GM19455 (cell line): Measurements from ENCODE around the gene TMPRSS3.

Experiments
- ATAC-seq: cut with Tn5 transposase; IDR thresholded peaks from one replicate; pipeline ENCODE4 v1.9.1; 2021; ENCODE audit not compliant: unreplicated experiment

The TMPRSS3 gene

GRCh38 chr21:42353623-42354022 lies 42.2 kb downstream of the TMPRSS3 start:
- ATAC-seq = no peak

DNA sequence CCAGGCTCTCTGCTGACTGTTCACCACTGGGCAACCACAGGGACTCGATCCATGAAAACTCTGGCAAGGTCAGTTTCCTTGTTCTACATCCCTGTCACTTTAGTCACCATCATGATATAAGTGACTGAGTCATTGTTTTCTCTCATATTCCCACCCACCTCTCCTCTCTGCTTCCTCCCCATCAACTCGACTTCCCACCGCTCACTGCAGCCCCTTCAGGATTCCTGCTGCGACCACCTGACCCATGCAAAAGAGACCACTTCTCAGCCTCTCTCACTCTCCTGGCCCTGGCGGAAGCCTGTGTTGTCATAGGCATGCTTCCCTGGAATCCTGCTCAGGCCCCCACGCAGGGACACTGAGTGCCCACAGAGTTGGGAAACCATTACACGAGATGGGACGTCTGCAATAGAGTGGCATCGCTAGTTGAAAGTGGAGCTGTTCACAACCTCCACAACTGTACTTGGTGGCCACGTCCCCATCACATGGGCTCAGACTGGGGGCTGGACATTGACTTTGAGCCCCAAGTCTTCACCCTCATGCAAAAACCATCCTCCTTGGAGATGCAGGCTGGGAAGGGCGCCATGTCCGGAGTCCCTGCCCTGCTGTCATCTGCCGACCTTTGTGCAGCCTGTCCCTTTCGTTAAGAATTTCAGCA lies 43.3 kb downstream of the TMPRSS3 start:
- no peak for ATAC-seq

GRCh38 chr21:42351626-42352440 lies 44.0 kb downstream of the TMPRSS3 start:
- no peak for ATAC-seq

- no peak for ATAC-seq
Observed at GRCh38 chr21:42350927-42351426, 44.9 kb downstream of the TMPRSS3 start, which contains the start of gene TFF2. Gene TFF2, minus strand, starts transcription at chr21:42350994. Its CDS starts 37 bp downstream, at chr21:42350957.

GRCh38 chr21:42350318-42350910 lies 45.4 kb downstream of the TMPRSS3 start:
- ATAC-seq = no peak

GRCh38 chr21:42349420-42350317 lies 46.2 kb downstream of the TMPRSS3 start:
- ATAC-seq = no peak

GRCh38 chr21:42348762-42349161 lies 47.1 kb downstream of the TMPRSS3 start:
- no peak for ATAC-seq

DNA sequence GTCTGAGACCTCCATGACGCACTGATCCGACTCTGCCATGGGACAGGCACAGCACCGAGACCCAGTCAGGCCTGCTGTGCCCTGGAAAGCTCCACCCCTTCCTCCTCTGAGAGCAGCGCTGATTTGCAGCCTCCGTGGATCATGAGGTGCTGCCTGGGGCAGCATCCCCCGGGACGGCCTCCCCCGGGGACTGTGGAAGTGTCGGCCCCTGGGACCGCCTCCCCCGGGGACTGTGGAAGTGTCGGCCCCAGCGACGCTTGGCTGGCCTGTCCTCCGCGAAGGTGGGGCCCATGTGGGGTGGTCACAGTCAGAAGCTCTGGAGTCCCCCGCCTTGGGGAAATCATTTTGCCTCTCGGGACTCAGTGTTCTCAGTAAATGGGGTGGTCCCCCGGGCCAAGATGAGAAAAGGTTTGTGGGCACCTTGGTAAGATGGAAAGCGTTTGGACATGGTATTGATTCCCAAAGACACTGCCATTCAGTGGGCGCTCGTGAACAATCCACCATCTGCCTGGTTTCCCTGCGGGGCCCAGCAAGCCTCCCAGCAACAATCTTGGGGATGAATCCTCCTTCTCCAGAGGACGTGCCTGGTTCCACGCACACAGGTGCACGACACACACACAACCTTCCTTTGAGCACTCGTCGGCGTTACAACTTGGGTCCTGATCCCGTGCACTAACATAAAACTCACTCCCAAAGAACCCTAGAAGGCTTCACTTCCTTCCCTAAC lies 48.1 kb downstream of the TMPRSS3 start:
- no peak for ATAC-seq

DNA sequence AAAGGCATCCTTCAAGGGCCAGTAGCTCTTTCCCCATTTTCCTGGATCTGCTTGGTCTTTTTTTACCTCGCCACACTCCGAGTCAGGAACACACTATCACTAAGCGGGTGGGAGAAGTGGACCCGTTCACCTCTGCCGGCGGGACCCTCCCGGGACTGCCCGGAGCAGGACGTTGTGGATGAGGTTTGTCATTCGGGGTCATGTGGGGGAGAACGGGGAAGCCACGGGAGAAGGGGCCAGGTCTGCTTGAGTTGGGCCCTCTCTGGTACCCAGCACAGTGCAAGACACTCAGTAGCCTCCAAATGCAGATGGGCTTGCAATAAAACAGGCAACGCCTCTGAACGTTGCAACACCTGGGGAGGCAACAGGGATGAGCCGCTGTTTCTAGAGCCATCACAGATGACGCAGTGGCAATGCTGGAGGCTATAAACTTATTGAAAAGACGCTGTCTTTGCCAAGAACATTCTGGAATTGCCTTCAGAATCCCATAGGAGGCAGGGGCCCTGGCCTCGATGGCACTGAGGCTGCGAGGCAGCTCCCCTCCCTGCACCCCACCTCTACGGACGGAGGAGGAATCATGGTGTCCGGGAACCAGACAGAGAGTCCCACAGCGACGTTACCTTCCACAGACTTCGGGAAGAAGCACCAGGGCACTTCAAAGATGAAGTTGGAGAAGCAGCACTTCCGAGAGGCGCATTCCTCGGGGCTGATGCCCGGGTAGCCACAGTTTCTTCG lies 48.8 kb downstream of the TMPRSS3 start:
- ATAC-seq = no peak

DNA sequence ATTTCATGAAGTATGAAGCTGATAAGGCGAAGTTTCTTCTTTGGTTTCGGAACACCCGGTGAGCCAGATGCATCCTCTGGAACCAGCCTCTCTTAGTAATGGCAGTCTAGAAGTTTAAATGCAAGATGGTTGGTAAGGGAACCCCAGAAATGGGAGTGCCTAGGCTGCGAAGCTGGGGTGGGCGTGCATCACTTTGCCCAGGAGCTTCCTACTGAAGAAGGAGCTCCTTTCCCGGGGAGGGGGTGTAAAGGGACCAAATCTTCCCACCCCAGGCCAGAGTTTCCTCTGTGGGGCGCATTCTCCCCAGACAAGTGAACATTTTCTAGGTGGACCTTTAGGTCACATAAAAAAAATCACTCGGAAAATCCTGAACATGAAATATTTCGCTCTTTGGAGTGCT lies 49.4 kb downstream of the TMPRSS3 start:
- no peak for ATAC-seq

DNA sequence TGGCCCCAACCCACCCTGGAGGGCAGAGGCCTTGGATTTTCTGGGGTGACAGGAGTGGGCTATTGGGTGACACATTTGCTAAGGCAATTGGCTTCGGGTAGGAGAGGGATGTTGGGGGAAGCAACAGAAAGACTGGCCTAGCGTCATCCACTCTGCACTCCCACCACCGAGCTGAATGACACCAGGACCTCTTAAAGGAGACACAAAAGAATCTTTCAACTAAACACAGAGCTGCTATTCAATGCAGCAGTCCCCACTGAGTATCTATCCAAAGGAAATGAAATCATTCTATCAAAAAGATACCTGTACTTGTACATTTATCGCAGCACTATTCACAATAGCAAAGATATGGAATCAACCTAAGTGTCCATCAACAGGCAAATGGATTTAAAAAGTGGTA lies 51.2 kb downstream of the TMPRSS3 start:
- ATAC-seq = no peak

DNA sequence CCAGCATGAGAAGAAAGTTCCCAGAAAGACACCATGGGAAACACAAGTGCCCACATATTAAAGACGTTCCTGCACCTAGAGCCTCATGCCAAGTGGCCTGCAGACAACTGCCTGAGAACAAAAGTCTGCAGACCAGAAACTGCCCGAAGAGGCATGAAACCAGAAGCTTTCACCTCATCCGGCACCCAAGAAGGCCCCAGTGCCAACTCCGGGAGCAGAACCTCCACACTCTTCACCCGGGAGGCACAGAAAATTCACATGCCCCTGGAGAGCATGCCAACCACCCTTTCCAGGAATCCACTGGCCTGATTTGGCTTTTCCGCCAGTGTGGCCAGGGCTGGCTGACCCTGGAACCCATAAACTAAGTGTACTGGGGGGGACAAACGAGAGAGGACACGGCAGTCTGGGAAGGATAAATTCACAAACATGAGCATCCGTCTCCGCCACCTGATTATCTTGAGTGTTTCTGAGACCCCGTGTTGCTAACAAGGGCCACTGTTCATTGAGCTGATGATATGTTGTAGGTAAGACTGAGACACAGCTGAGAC lies 51.8 kb downstream of the TMPRSS3 start:
- no peak for ATAC-seq

DNA sequence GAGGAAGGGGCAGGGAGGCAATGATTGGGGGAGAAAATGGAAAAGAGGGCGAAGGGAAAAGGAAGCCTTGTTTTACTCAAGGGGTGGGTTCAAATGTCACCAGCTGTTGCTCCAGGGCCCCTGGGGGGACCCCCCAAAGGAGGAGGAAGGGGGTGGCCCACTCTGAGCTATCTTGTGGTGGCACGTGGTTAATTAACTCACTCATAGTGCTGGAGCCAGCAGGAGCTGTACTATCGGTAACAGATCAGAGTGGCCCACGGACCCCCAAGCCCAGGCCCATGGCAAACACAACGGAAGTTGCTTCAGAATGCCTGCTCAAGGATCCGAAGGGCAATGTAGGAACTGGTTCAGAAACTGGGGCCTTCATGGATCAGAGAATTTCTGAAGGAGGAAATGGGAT lies 52.3 kb downstream of the TMPRSS3 start:
- ATAC-seq = no peak

DNA sequence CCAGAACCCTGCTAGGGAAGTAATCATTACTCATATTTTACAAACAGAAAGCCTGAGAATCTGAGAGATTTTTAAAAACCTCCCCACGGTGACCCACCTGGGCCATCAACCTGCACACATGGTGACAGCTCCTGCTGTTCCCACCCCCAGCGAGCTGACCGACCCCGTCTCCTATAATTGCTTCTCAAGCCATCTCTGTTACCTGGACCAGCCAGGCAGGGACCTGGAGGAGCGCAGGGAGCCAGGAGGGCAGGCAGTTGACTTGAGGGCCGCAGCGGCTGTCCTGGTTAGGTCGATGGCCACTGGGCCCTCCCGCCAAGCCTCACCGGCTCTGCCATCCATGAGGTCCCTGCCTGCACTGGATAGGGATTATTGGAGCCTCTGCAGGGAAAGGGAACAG lies 52.8 kb downstream of the TMPRSS3 start:
- no peak for ATAC-seq

- ATAC-seq = no peak
Observed at GRCh38 chr21:42341776-42342542, 53.9 kb downstream of the TMPRSS3 start.

GRCh38 chr21:42340187-42341050 lies 55.4 kb downstream of the TMPRSS3 start:
- ATAC-seq = no peak
